ENCODE data around the gene MYO5B. TPM values are rescaled to one million over a fixed set of nuclear protein-coding genes. Genes with fewer than 3 reads are reported as not detected.

Gene MYO5B
- polyA plus RNA-seq, 2 donors, result 35.3 to 38.5 TPM

DNA sequence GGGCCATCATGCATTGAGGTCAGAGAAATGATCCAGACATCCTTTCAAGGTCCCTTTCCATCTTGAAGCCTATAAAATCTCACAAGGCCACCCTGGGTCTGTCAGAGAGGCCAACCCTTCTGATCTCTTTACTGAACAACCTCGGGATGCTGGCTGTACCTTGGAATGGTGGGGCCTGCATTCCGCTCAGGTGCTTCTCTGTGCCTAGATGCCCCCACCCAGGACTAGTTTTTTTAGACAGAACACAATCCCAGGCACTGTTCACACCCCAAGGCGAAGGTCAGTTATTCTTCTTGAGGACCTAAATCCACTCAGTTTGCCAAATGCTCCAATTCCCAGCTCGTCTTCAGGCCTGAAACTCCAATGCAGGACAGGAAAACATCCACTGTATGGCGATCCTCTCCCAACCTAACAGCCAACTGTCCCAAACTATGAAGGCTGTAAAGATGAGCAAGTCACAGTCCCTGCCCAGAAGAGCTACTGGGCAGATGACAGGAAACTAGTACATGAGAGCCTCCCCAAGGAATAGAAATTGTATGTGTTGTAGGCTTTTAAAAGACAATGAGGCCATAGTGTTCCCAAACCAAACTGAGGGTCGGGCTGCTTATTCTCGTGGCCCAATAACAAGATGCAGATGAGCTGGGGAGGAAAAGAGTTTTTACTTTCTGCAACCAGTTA, 227.2 kb downstream of the MYO5B start:
- H3K4me3 ChIP-seq (ENCODE audit: low read depth in 1 of 2, low read length in 2 of 2), result no peak overlapping the region
- WGBS, 2 donors, result 86 to 88% methylated on average over 7 of the region's 7 CpGs

DNA sequence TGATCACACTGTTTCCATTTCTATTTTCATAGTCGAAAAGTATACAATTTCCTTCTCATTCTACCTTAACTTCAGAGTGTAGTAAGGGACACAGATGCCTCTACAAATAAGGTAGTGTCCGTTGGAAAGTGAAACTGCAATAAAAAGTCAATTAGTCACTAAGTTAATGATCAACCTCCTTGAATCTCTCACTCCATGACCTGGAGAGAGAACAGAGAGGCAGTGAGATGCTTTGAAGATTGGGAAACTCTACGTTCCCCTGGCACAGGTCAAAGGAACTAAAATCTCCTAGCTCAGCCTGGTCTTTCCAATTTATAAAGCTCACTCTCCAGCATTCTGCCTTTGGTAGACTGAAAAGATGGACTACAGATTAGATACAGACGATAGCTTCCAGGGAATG, 227.8 kb downstream of the MYO5B start:
- no peaks in the 10 kb centered on the region for H3K9me3 ChIP-seq (ENCODE audit: control insufficient read depth in 2 of 2, insufficient read depth in 1 of 2, low read depth in 1 of 2, low read length in 1 of 2)
- H3K36me3 ChIP-seq (ENCODE audit: control insufficient read depth in 2 of 2, insufficient read depth in 2 of 2, low read length in 1 of 2), result peaks cover 0 to 4% of the 10 kb centered on the region in 2 donors
- H3K4me3 ChIP-seq (ENCODE audit: low read depth in 1 of 2, low read length in 2 of 2), result no peak overlapping the region
- H3K4me1 ChIP-seq (ENCODE audit: control insufficient read depth in 2 of 2, insufficient read depth in 2 of 2, low read length in 1 of 2), result no peaks in the 10 kb centered on the region
- H3K27ac ChIP-seq (ENCODE audit: low read depth in 2 of 2, low read length in 1 of 2), result no peak overlapping the region
- no peaks in the 10 kb centered on the region for H3K27me3 ChIP-seq (ENCODE audit: control insufficient read depth in 1 of 2, insufficient read depth in 2 of 2, low read length in 2 of 2)
- WGBS, 2 donors, result 43 to 50% methylated on average over 4 of the region's 4 CpGs

More for the DNA sequence above, 227.2 kb downstream of the MYO5B start:
- peaks cover 0 to 4% of the 10 kb centered on the region in 2 donors for H3K36me3 ChIP-seq (ENCODE audit: control insufficient read depth in 2 of 2, insufficient read depth in 2 of 2, low read length in 1 of 2)
- no peaks in the 10 kb centered on the region for H3K4me1 ChIP-seq (ENCODE audit: control insufficient read depth in 2 of 2, insufficient read depth in 2 of 2, low read length in 1 of 2)
- no peak overlapping the region for H3K27ac ChIP-seq (ENCODE audit: low read depth in 2 of 2, low read length in 1 of 2)
- H3K27me3 ChIP-seq (ENCODE audit: control insufficient read depth in 1 of 2, insufficient read depth in 2 of 2, low read length in 2 of 2), result no peaks in the 10 kb centered on the region
- H3K9me3 ChIP-seq (ENCODE audit: control insufficient read depth in 2 of 2, insufficient read depth in 1 of 2, low read depth in 1 of 2, low read length in 1 of 2), result no peaks in the 10 kb centered on the region

GRCh38 chr18:49966090-49966489, 228.9 kb downstream of the MYO5B start:
- Histone ChIP-seq H3K36me3 (ENCODE audit: control insufficient read depth in 2 of 2, insufficient read depth in 2 of 2, low read length in 1 of 2) (peaks cover 0 to 6% of the 10 kb centered on the region in 2 donors), H3K4me3 (ENCODE audit: low read depth in 1 of 2, low read length in 2 of 2) (no peak overlapping the region)
- WGBS, 2 donors, result 57 to 65% methylated on average over 3 of the region's 3 CpGs

DNA sequence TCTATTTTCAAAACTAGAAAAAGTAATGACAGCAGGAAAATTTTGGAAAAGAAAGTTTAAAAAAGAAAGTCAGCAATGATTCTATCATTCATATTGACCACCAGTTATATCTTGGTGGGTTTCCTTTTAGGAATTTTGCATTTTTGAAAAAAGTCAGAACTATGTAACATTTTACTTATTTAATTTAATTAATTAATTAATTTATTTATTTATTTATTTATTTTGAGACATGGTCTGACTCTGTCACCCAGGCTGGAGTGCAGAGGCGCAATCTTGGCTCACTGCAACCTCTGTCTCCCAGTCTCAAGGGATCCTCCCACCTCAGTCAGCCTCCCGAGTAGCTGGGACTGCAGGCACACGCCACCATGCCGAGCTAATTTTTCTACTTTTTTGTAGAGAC, 231.7 kb downstream of the MYO5B start:
- no peaks in the 10 kb centered on the region for H3K9me3 ChIP-seq (ENCODE audit: control insufficient read depth in 2 of 2, insufficient read depth in 1 of 2, low read depth in 1 of 2, low read length in 1 of 2)
- no peak overlapping the region for H3K4me3 ChIP-seq (ENCODE audit: low read depth in 1 of 2, low read length in 2 of 2)
- H3K27ac ChIP-seq (ENCODE audit: low read depth in 2 of 2, low read length in 1 of 2), result no peak overlapping the region
- H3K4me1 ChIP-seq (ENCODE audit: control insufficient read depth in 2 of 2, insufficient read depth in 2 of 2, low read length in 1 of 2), result no peaks in the 10 kb centered on the region
- H3K27me3 ChIP-seq (ENCODE audit: control insufficient read depth in 1 of 2, insufficient read depth in 2 of 2, low read length in 2 of 2), result peaks cover 0 to 3% of the 10 kb centered on the region in 2 donors
- 93 to 95% methylated on average over 4 of the region's 4 CpGs for WGBS, 2 donors
- H3K36me3 ChIP-seq (ENCODE audit: control insufficient read depth in 2 of 2, insufficient read depth in 2 of 2, low read length in 1 of 2), result peaks cover 0 to 7% of the 10 kb centered on the region in 2 donors

More at GRCh38 chr18:49966090-49966489, 228.9 kb downstream of the MYO5B start:
- Histone ChIP-seq H3K27me3 (ENCODE audit: control insufficient read depth in 1 of 2, insufficient read depth in 2 of 2, low read length in 2 of 2) (no peaks in the 10 kb centered on the region), H3K9me3 (ENCODE audit: control insufficient read depth in 2 of 2, insufficient read depth in 1 of 2, low read depth in 1 of 2, low read length in 1 of 2) (no peaks in the 10 kb centered on the region), H3K4me1 (ENCODE audit: control insufficient read depth in 2 of 2, insufficient read depth in 2 of 2, low read length in 1 of 2) (no peaks in the 10 kb centered on the region), H3K27ac (ENCODE audit: low read depth in 2 of 2, low read length in 1 of 2) (no peak overlapping the region)

DNA sequence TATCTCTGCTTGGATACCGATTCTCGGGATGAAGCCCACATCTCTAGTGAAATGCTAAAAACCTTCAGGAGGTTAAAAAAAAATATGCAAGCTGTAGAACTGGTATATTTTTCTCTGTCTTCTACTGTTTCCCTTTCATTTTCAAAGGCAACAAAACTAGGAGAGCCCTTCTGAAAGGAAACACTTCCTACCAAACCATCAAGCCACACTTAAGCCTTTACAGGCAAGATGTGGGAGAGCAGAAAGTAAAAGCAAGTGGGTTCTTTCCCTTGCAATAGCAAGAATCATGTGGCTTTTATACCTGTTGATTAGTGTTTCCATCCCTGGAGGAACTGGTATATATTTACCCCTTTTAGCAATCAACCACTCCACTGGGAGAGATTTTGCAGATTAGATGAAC, 233.7 kb downstream of the MYO5B start:
- Histone ChIP-seq H3K4me1 (ENCODE audit: control insufficient read depth in 2 of 2, insufficient read depth in 2 of 2, low read length in 1 of 2) (no peaks in the 10 kb centered on the region), H3K27me3 (ENCODE audit: control insufficient read depth in 1 of 2, insufficient read depth in 2 of 2, low read length in 2 of 2) (peaks cover 0 to 3% of the 10 kb centered on the region in 2 donors), H3K9me3 (ENCODE audit: control insufficient read depth in 2 of 2, insufficient read depth in 1 of 2, low read depth in 1 of 2, low read length in 1 of 2) (no peaks in the 10 kb centered on the region), H3K27ac (ENCODE audit: low read depth in 2 of 2, low read length in 1 of 2) (no peak overlapping the region), H3K4me3 (ENCODE audit: low read depth in 1 of 2, low read length in 2 of 2) (no peak overlapping the region), H3K36me3 (ENCODE audit: control insufficient read depth in 2 of 2, insufficient read depth in 2 of 2, low read length in 1 of 2) (peaks cover 0 to 7% of the 10 kb centered on the region in 2 donors)
- WGBS, 2 donors, result 44 to 52% methylated on average over 2 of the region's 2 CpGs

- H3K4me1 ChIP-seq (ENCODE audit: control insufficient read depth in 2 of 2, insufficient read depth in 2 of 2, low read length in 1 of 2), result no peaks in the 10 kb centered on the region
- peaks cover 0 to 3% of the 10 kb centered on the region in 2 donors for H3K27me3 ChIP-seq (ENCODE audit: control insufficient read depth in 1 of 2, insufficient read depth in 2 of 2, low read length in 2 of 2)
- no peaks in the 10 kb centered on the region for H3K9me3 ChIP-seq (ENCODE audit: control insufficient read depth in 2 of 2, insufficient read depth in 1 of 2, low read depth in 1 of 2, low read length in 1 of 2)
- H3K4me3 ChIP-seq (ENCODE audit: low read depth in 1 of 2, low read length in 2 of 2), result no peak overlapping the region
- WGBS, 2 donors, result 83 to 90% methylated on average over 4 of the region's 4 CpGs
- peaks cover 0 to 7% of the 10 kb centered on the region in 2 donors for H3K36me3 ChIP-seq (ENCODE audit: control insufficient read depth in 2 of 2, insufficient read depth in 2 of 2, low read length in 1 of 2)
- no peak overlapping the region for H3K27ac ChIP-seq (ENCODE audit: low read depth in 2 of 2, low read length in 1 of 2)
These were observed 234.6 kb downstream of the MYO5B start for GRCh38 chr18:49960376-49960775.

DNA sequence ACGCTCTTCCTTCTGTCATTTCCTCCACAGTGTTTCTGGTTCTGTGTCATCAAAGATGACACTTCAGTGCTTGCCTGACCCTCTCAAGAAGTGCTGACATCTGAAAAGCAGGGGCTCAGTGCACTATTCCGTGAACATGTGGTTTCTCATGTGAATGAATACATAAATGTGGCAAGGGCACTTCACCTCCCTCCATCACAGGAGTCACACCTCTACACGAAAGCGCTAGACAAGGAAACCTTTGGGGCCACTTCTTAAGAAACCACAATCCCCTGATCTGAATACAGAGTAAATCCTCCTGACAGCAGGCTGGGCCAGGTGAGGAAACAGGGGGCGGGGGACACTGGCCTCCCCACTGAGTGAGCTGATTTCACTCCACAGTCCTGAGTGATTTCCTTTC, 235.8 kb downstream of the MYO5B start:
- H3K9me3 ChIP-seq (ENCODE audit: control insufficient read depth in 2 of 2, insufficient read depth in 1 of 2, low read depth in 1 of 2, low read length in 1 of 2), result no peaks in the 10 kb centered on the region
- H3K4me3 ChIP-seq (ENCODE audit: low read depth in 1 of 2, low read length in 2 of 2), result no peak overlapping the region
- H3K36me3 ChIP-seq (ENCODE audit: control insufficient read depth in 2 of 2, insufficient read depth in 2 of 2, low read length in 1 of 2), result peaks cover 0 to 11% of the 10 kb centered on the region in 2 donors
- no peaks in the 10 kb centered on the region for H3K4me1 ChIP-seq (ENCODE audit: control insufficient read depth in 2 of 2, insufficient read depth in 2 of 2, low read length in 1 of 2)
- peaks cover 0 to 3% of the 10 kb centered on the region in 2 donors for H3K27me3 ChIP-seq (ENCODE audit: control insufficient read depth in 1 of 2, insufficient read depth in 2 of 2, low read length in 2 of 2)
- H3K27ac ChIP-seq (ENCODE audit: low read depth in 2 of 2, low read length in 1 of 2), result no peak overlapping the region
- 76 to 77% methylated on average over 5 of the region's 5 CpGs for WGBS, 2 donors

- 74 to 80% methylated on average over 5 of the region's 5 CpGs for WGBS, 2 donors
- Histone ChIP-seq H3K27ac (ENCODE audit: low read depth in 2 of 2, low read length in 1 of 2) (no peak overlapping the region), H3K4me3 (ENCODE audit: low read depth in 1 of 2, low read length in 2 of 2) (no peak overlapping the region), H3K9me3 (ENCODE audit: control insufficient read depth in 2 of 2, insufficient read depth in 1 of 2, low read depth in 1 of 2, low read length in 1 of 2) (no peaks in the 10 kb centered on the region), H3K4me1 (ENCODE audit: control insufficient read depth in 2 of 2, insufficient read depth in 2 of 2, low read length in 1 of 2) (no peaks in the 10 kb centered on the region), H3K36me3 (ENCODE audit: control insufficient read depth in 2 of 2, insufficient read depth in 2 of 2, low read length in 1 of 2) (peaks cover 0 to 8% of the 10 kb centered on the region in 2 donors), H3K27me3 (ENCODE audit: control insufficient read depth in 1 of 2, insufficient read depth in 2 of 2, low read length in 2 of 2) (peaks cover 0 to 3% of the 10 kb centered on the region in 2 donors)
These were observed 239.7 kb downstream of the MYO5B start for GRCh38 chr18:49955263-49955662.

GRCh38 chr18:49953391-49953790, 241.6 kb downstream of the MYO5B start:
- Histone ChIP-seq H3K27me3 (ENCODE audit: control insufficient read depth in 1 of 2, insufficient read depth in 2 of 2, low read length in 2 of 2) (no peaks in the 10 kb centered on the region), H3K4me1 (ENCODE audit: control insufficient read depth in 2 of 2, insufficient read depth in 2 of 2, low read length in 1 of 2) (no peaks in the 10 kb centered on the region), H3K4me3 (ENCODE audit: low read depth in 1 of 2, low read length in 2 of 2) (no peak overlapping the region), H3K36me3 (ENCODE audit: control insufficient read depth in 2 of 2, insufficient read depth in 2 of 2, low read length in 1 of 2) (peaks cover 0 to 8% of the 10 kb centered on the region in 2 donors), H3K27ac (ENCODE audit: low read depth in 2 of 2, low read length in 1 of 2) (no peak overlapping the region), H3K9me3 (ENCODE audit: control insufficient read depth in 2 of 2, insufficient read depth in 1 of 2, low read depth in 1 of 2, low read length in 1 of 2) (no peaks in the 10 kb centered on the region)
- WGBS, 2 donors, result 88% methylated on average over 1 of the region's 1 CpG

DNA sequence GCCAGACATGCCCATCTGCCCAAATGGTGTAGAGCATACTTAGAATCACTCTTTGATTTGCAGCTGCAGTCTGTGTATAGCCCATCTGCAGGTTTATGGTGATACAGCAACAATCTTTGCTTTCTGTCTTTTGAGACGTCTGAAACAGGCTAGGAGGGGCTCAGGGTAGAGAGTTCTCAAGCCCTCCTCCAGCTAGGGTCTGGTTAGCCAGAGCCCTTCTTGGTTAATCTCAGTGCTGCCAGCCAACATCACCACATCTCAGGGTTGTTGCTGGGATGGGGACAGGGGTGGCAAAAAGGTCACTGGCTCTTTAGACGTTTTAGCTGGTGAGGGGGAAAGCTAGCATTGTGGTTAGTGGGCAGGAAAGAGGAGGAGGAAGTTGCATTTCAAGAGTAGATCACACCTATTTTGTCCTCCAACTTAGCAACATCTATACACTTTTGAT, 245.0 kb downstream of the MYO5B start:
- Histone ChIP-seq H3K36me3 (ENCODE audit: control insufficient read depth in 2 of 2, insufficient read depth in 2 of 2, low read length in 1 of 2) (peaks cover 0 to 8% of the 10 kb centered on the region in 2 donors), H3K4me3 (ENCODE audit: low read depth in 1 of 2, low read length in 2 of 2) (no peak overlapping the region), H3K9me3 (ENCODE audit: control insufficient read depth in 2 of 2, insufficient read depth in 1 of 2, low read depth in 1 of 2, low read length in 1 of 2) (no peaks in the 10 kb centered on the region), H3K27ac (ENCODE audit: low read depth in 2 of 2, low read length in 1 of 2) (no peak overlapping the region), H3K27me3 (ENCODE audit: control insufficient read depth in 1 of 2, insufficient read depth in 2 of 2, low read length in 2 of 2) (no peaks in the 10 kb centered on the region), H3K4me1 (ENCODE audit: control insufficient read depth in 2 of 2, insufficient read depth in 2 of 2, low read length in 1 of 2) (no peaks in the 10 kb centered on the region)
- WGBS, 2 donors, result 33 to 38% methylated on average over 2 of the region's 2 CpGs
